ENCODE measurements around the gene TNFRSF19. TPM values are rescaled to one million over a fixed set of nuclear protein-coding genes. Genes with fewer than 3 reads are reported as not detected.
"Not testable (repeated sequence)": the region's sequence is repeated elsewhere in the genome, so short reads cannot be mapped to it uniquely, and the experiment has no call there.

Gene TNFRSF19, protein sequence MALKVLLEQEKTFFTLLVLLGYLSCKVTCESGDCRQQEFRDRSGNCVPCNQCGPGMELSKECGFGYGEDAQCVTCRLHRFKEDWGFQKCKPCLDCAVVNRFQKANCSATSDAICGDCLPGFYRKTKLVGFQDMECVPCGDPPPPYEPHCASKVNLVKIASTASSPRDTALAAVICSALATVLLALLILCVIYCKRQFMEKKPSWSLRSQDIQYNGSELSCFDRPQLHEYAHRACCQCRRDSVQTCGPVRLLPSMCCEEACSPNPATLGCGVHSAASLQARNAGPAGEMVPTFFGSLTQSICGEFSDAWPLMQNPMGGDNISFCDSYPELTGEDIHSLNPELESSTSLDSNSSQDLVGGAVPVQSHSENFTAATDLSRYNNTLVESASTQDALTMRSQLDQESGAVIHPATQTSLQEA
- under 1 TPM; 0.07 to 0.60 (median 0.36) TPM for total RNA-seq
- total RNA-seq (2013), result 0.32 TPM

DNA sequence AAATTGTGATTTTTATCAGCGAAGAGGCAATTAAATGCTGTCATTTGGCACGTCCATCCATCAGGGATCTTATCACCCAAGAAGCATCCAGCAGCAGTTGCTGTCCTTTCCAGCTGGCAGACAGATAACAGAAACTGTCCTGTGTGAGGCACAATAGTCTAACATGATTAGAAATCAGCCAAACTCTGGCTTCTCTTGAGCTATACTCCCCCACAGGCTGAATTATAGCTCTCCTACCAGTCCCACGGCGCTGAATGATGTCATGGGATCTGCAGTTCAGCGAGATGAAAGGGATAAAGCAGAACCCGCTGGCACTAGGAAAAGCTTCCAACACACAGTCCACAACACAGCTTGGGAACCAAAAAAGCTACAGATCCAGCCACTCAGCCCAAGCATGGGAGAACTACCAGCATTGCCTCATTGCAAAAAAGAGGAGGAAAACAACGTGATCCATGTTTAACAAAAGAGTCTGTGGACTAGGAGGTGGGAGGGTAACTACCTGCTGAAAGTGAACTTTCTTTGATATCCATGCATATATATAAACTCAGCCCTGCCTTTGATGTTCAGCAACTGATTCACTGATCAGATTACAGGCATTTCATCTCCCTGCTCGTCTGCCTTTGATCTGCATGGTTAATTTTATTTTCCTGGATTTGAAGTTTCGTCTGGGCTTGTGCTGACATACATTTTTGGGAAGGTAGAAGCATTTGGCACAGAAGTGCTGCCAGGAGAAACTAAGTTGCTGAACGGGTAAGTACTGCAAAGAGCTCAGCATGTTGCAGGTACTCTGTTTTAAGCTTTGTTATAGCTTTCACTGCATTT lies at the start of gene TNFRSF19:
TNFRSF19 (plus strand) TSS at position 314 of the 822 bp plus-strand sequence. CDS start 19,772 bp downstream, outside the sequence.
- no peaks in the 10 kb centered on the region for H3K36me3 Mint-ChIP-seq
- H3K4me1 Mint-ChIP-seq, result no peaks in the 10 kb centered on the region
- ATAC-seq (no peak), DNase-seq (no peak)
- 49% methylated on average over 9 of the region's 10 CpGs for WGBS (ENCODE audit: insufficient coverage)
- H3K27ac Mint-ChIP-seq, result no peak within 1 kb of the TSS
- Histone ChIP-seq H3K27ac (ENCODE audit: low read length) (no peak within 1 kb of the TSS), H3K4me1 (ENCODE audit: control insufficient read depth, insufficient read depth, low read length) (no peaks in the 10 kb centered on the region), H3K36me3 (ENCODE audit: control insufficient read depth, insufficient read depth, low read length) (no peaks in the 10 kb centered on the region), H3K4me3 (ENCODE audit: low read length) (no peak within 1 kb of the TSS), H3K9me3 (ENCODE audit: control insufficient read depth, insufficient read depth, low read length) (no peaks in the 10 kb centered on the region), H3K27me3 (ENCODE audit: control insufficient read depth, insufficient read depth, low read length) (peaks cover 10% of the 10 kb centered on the region)
- intact Hi-C loops (cut with micrococcal nuclease), result no loop called here
- peaks cover 24 to 59% of the 10 kb centered on the region in 2 donors for H3K27me3 Mint-ChIP-seq (ENCODE audit: low read depth in 2 of 2)
- no peaks in the 10 kb centered on the region for H3K9me3 Mint-ChIP-seq
- H3K4me3 Mint-ChIP-seq, result no peak within 1 kb of the TSS
- TF ChIP-seq CTCF (IDR thresholded peaks at IDR 0.05), result no peak

DNA sequence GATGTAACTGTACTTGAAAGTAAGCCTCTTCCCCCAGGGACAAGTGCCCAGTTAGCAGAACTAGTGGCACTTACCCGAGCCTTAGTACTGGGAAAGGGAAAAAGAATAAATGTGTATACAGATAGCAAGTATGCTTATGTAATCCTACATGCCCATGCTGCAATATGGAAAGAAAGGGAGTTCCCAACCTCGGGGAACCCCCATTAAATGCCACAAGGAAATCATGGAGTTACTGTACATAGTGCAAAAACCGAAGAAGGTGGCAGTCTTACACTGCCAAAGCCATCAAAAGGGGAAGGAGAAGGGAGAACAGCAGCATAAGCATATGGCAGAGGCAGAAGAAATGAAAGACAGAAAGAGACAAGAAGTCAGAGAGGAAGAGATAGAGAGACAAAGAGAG lies 40.3 kb upstream of the TNFRSF19 start:
- 63% methylated on average over 3 of the region's 3 CpGs for WGBS (ENCODE audit: insufficient coverage)
- H3K4me3 ChIP-seq (ENCODE audit: low read length); H3K4me1 ChIP-seq (ENCODE audit: control insufficient read depth, insufficient read depth, low read length); DNase-seq; H3K27ac ChIP-seq (ENCODE audit: low read length); H3K36me3 ChIP-seq (ENCODE audit: control insufficient read depth, insufficient read depth, low read length); H3K27ac Mint-ChIP-seq; H3K36me3 Mint-ChIP-seq; H3K9me3 Mint-ChIP-seq; ATAC-seq; H3K9me3 ChIP-seq (ENCODE audit: control insufficient read depth, insufficient read depth, low read length); H3K4me1 Mint-ChIP-seq; H3K27me3 ChIP-seq (ENCODE audit: control insufficient read depth, insufficient read depth, low read length); H3K27me3 Mint-ChIP-seq (ENCODE audit: low read depth in 2 of 2); intact Hi-C loops (cut with micrococcal nuclease); H3K4me3 Mint-ChIP-seq: not testable (repeated sequence)

GRCh38 chr13:23531446-23531845 lies 38.8 kb upstream of the TNFRSF19 start:
- intact Hi-C loops (cut with micrococcal nuclease), result no loop called here
- no peak overlapping the region for H3K4me3 ChIP-seq (ENCODE audit: low read length)
- DNase-seq, result no peak
- no peak for TF ChIP-seq CTCF (IDR thresholded peaks at IDR 0.05)
- no peaks in the 10 kb centered on the region for H3K36me3 Mint-ChIP-seq
- no peaks in the 10 kb centered on the region for H3K36me3 ChIP-seq (ENCODE audit: control insufficient read depth, insufficient read depth, low read length)
- H3K27me3 ChIP-seq (ENCODE audit: control insufficient read depth, insufficient read depth, low read length), result no peaks in the 10 kb centered on the region
- peaks cover 6 to 12% of the 10 kb centered on the region in 2 donors for H3K27me3 Mint-ChIP-seq (ENCODE audit: low read depth in 2 of 2)
- no peaks in the 10 kb centered on the region for H3K9me3 ChIP-seq (ENCODE audit: control insufficient read depth, insufficient read depth, low read length)
- H3K4me3 Mint-ChIP-seq, result no peak overlapping the region
- H3K27ac Mint-ChIP-seq, result no peak overlapping the region
- H3K4me1 ChIP-seq (ENCODE audit: control insufficient read depth, insufficient read depth, low read length), result no peaks in the 10 kb centered on the region
- H3K4me1 Mint-ChIP-seq, result no peaks in the 10 kb centered on the region
- WGBS (ENCODE audit: insufficient coverage), result 95% methylated on average over 15 of the region's 15 CpGs
- H3K9me3 Mint-ChIP-seq, result no peaks in the 10 kb centered on the region
- ATAC-seq, result no peak
- H3K27ac ChIP-seq (ENCODE audit: low read length), result no peak overlapping the region

DNA sequence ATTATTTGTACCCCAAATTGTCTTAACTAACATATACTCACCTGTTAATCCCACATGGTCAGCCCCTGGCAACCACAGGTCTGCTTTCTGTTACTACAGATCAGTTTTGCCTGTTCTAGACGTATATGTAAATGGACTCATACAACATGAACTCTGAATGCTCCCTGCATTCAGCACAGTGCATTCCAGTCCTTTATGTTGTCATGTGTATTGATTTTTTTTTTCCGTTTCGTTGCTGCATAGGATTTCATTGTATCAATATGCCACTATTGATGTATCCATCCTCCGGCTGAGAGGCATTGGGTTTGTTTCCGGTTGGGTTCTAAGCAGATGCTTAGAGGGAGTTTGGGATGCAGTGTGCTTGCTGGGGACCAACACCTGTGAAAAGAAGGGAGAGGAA lies 36.1 kb upstream of the TNFRSF19 start:
- peaks cover 7 to 19% of the 10 kb centered on the region in 2 donors for H3K27me3 Mint-ChIP-seq (ENCODE audit: low read depth in 2 of 2)
- Histone ChIP-seq H3K36me3 (ENCODE audit: control insufficient read depth, insufficient read depth, low read length) (no peaks in the 10 kb centered on the region), H3K9me3 (ENCODE audit: control insufficient read depth, insufficient read depth, low read length) (no peaks in the 10 kb centered on the region), H3K27ac (ENCODE audit: low read length) (no peak overlapping the region), H3K4me3 (ENCODE audit: low read length) (no peak overlapping the region), H3K27me3 (ENCODE audit: control insufficient read depth, insufficient read depth, low read length) (no peaks in the 10 kb centered on the region), H3K4me1 (ENCODE audit: control insufficient read depth, insufficient read depth, low read length) (no peaks in the 10 kb centered on the region)
- WGBS (ENCODE audit: insufficient coverage), result 98% methylated on average over 5 of the region's 5 CpGs
- intact Hi-C loops (cut with micrococcal nuclease), result no loop called here
- no peaks in the 10 kb centered on the region for H3K36me3 Mint-ChIP-seq
- no peaks in the 10 kb centered on the region for H3K9me3 Mint-ChIP-seq
- no peak for DNase-seq
- no peak overlapping the region for H3K4me3 Mint-ChIP-seq
- TF ChIP-seq CTCF (IDR thresholded peaks at IDR 0.05), result no peak
- H3K27ac Mint-ChIP-seq, result no peak overlapping the region
- no peaks in the 10 kb centered on the region for H3K4me1 Mint-ChIP-seq
- ATAC-seq, result no peak
